NB4 (cell line): Measurements from ENCODE around the gene CDH11.

Experiments
- MYC ChIP-seq: IDR thresholded peaks from 2 replicates; pipeline ENCODE4 v1.6.1; 2011; ENCODE audit warnings: low read depth, low read length
- POLR2A ChIP-seq: IDR thresholded peaks from 2 replicates; pipeline ENCODE4 v1.6.1; 2011; ENCODE audit warnings: mild to moderate bottlenecking; ENCODE audit not compliant: insufficient read length; ENCODE audit errors: extremely low read depth
- TF ChIP-seq, protein P1 (sequence below): IDR thresholded peaks from one replicate; pipeline ENCODE4 v1.5.1; 2012; ENCODE audit warnings: low read depth, low read length
- TF ChIP-seq, protein P2 (sequence below): IDR thresholded peaks from 2 replicates; pipeline ENCODE4 v1.6.1; 2011; ENCODE audit warnings: low read depth, low read length

DNA sequence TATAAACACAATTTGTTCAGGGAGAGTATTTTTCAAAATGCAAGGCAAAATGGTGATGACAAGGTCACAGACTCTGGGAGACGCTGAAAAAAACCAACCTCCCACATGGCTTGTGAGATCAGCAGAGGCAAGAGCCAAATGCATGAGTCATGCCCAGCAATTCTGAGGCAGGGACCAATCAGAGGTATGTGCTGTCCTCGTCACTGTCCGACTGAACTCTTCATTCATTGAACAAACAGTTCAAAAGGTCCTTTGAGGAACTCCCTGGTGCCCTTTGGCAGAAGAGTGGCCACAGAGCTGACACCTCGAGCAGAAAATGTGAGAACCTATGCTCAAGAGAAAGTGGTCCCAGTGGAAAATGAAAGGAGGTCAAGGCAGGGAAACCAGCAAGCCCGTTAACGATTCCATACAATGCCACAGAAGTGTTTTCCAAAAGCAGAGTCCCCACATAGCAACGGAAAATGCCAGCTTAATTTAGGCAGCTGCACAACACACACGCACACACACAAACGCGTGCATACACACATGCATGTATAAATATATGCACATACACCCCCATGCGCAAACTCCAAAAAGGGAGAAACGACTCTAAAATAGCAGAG, 50.9 kb downstream of the CDH11 start:
- TF ChIP-seq, protein P1, sequence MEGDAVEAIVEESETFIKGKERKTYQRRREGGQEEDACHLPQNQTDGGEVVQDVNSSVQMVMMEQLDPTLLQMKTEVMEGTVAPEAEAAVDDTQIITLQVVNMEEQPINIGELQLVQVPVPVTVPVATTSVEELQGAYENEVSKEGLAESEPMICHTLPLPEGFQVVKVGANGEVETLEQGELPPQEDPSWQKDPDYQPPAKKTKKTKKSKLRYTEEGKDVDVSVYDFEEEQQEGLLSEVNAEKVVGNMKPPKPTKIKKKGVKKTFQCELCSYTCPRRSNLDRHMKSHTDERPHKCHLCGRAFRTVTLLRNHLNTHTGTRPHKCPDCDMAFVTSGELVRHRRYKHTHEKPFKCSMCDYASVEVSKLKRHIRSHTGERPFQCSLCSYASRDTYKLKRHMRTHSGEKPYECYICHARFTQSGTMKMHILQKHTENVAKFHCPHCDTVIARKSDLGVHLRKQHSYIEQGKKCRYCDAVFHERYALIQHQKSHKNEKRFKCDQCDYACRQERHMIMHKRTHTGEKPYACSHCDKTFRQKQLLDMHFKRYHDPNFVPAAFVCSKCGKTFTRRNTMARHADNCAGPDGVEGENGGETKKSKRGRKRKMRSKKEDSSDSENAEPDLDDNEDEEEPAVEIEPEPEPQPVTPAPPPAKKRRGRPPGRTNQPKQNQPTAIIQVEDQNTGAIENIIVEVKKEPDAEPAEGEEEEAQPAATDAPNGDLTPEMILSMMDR = no peak
- TF ChIP-seq POLR2A (no peak), MYC (no peak)
- TF ChIP-seq, protein P2, sequence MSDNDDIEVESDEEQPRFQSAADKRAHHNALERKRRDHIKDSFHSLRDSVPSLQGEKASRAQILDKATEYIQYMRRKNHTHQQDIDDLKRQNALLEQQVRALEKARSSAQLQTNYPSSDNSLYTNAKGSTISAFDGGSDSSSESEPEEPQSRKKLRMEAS = no peak
